K562 (cell line): ENCODE measurements around the gene HMGCL. TPM values are rescaled to one million over a fixed set of nuclear protein-coding genes. Genes with fewer than 3 reads are reported as not detected.

Experiments
- ARID2 ChIP-seq: fragments of 450-650 bp; IDR thresholded peaks from 2 replicates; pipeline ENCODE4 v1.6.1; 2017; ENCODE audit warnings: antibody characterized with exemption, mild to moderate bottlenecking
- ATF7 ChIP-seq: fragments of 450-650 bp; IDR thresholded peaks from 2 replicates; pipeline ENCODE4 v1.7.1; 2014; ENCODE audit warnings: mild to moderate bottlenecking, moderate library complexity
- BRD4 ChIP-seq: fragments of 200-600 bp; sonication (generic); IDR thresholded peaks from 2 replicates; pipeline ENCODE4 v1.6.1; 2017; ENCODE audit warnings: inconsistent platforms
- CCAR2 ChIP-seq: fragments of 200-400 bp; formaldehyde crosslinking; IDR thresholded peaks from 2 replicates; pipeline ENCODE4 v1.6.1; 2017; ENCODE audit warnings: mild to moderate bottlenecking, low read depth, low read length
- CHCHD3 ChIP-seq: fragments of 250-450 bp; sonication (Bioruptor Pico); IDR thresholded peaks from 2 replicates; pipeline ENCODE4 v2.1.2; 2022; ENCODE audit warnings: mild to moderate bottlenecking
- CHD1 ChIP-seq: fragments of 200-600 bp; sonication (generic); IDR thresholded peaks from one replicate; pipeline ENCODE4 v1.6.1; 2012; ENCODE audit warnings: mild to moderate bottlenecking, moderate library complexity, low read length, inconsistent platforms
- CREB1 ChIP-seq, 2 experiments: sonication (generic) in 1 of 2; formaldehyde crosslinking in 1 of 2; IDR thresholded peaks; 2 replicates each; pipeline versions ENCODE4 v1.6.1 to v1.8.0; 2012 to 2022; ENCODE audit warnings: inconsistent platforms in 1 of 2, mild to moderate bottlenecking in 1 of 2, missing genetic modification reagents in 1 of 2, moderate library complexity in 1 of 2
- GATAD2B ChIP-seq: fragments of 450-650 bp; IDR thresholded peaks from 2 replicates; pipeline ENCODE4 v1.6.1; 2017; ENCODE audit warnings: mild to moderate bottlenecking, borderline replicate concordance
- HCFC1 ChIP-seq: IDR thresholded peaks from 2 replicates; pipeline ENCODE4 v1.6.1; 2012; ENCODE audit warnings: low read depth, low read length, improper control_type of control experiment
- IFI16 ChIP-seq: fragments of 250-450 bp; sonication (Bioruptor Pico); IDR thresholded peaks from 2 replicates; pipeline ENCODE4 v2.1.2; 2022; ENCODE audit warnings: mild to moderate bottlenecking, inconsistent platforms
- JUN ChIP-seq, 2 experiments: sonication (generic) in 1 of 2; formaldehyde crosslinking in 1 of 2; IDR thresholded peaks; 2 replicates each; pipeline versions ENCODE4 v1.6.1 to v1.8.0; 2012 to 2022; ENCODE audit warnings: borderline replicate concordance in 2 of 2, mild to moderate bottlenecking in 2 of 2, improper control_type of control experiment in 1 of 2, low read depth in 1 of 2, low read length in 1 of 2, missing genetic modification reagents in 1 of 2
- MCM3 ChIP-seq: fragments of 450-650 bp; IDR thresholded peaks from 2 replicates; pipeline ENCODE4 v1.6.1; 2016
- MLLT1 ChIP-seq, 2 experiments: fragments of 450-650 bp; IDR thresholded peaks; 2 replicates each; pipeline ENCODE4 v1.6.1; 2016
- NEUROD1 ChIP-seq: fragments of 150-350 bp; IDR thresholded peaks from 2 replicates; pipeline ENCODE4 v1.6.1; 2014; ENCODE audit warnings: borderline replicate concordance, low read length, low read depth; ENCODE audit not compliant: partially characterized antibody
- TAF9B ChIP-seq: fragments of 450-650 bp; IDR thresholded peaks from 2 replicates; pipeline ENCODE4 v1.6.1; 2018; ENCODE audit warnings: mild to moderate bottlenecking; ENCODE audit not compliant: partially characterized antibody
- TEAD4 ChIP-seq, 2 experiments: sonication (generic) in 1 of 2; formaldehyde crosslinking in 1 of 2; IDR thresholded peaks; 2 replicates each; pipeline versions ENCODE4 v1.6.1 to v1.8.0; 2012 to 2022; ENCODE audit warnings: borderline replicate concordance in 1 of 2, inconsistent platforms in 1 of 2, low read length in 1 of 2, mild to moderate bottlenecking in 1 of 2, missing genetic modification reagents in 1 of 2
- TFAP4 ChIP-seq: sonication (generic); formaldehyde crosslinking; IDR thresholded peaks from 2 replicates; pipeline ENCODE4 v1.8.0; 2022; ENCODE audit warnings: missing genetic modification reagents, mild to moderate bottlenecking, moderate library complexity, borderline replicate concordance
- ZBTB7A ChIP-seq: IDR thresholded peaks from 2 replicates; pipeline ENCODE4 v1.6.1; 2011; ENCODE audit warnings: low read depth, mild to moderate bottlenecking, low read length, moderate library complexity, borderline replicate concordance; ENCODE audit not compliant: control insufficient read depth
- ZNF140 ChIP-seq: fragments of 250-450 bp; sonication (Bioruptor Pico); IDR thresholded peaks from 2 replicates; pipeline ENCODE4 v1.8.0; 2021; ENCODE audit warnings: moderate library complexity, mild to moderate bottlenecking, inconsistent platforms
- ZNF175 ChIP-seq: fragments of 200-800 bp; sonication (Bioruptor generic); IDR thresholded peaks from 2 replicates; pipeline ENCODE4 v1.6.1; 2016; ENCODE audit warnings: low read depth, mild to moderate bottlenecking, missing genetic modification characterization, missing compliant biosample characterization
- ZNF224 ChIP-seq: sonication (generic); formaldehyde crosslinking; IDR thresholded peaks from 2 replicates; pipeline ENCODE4 v1.8.0; 2022; ENCODE audit warnings: mild to moderate bottlenecking, missing genetic modification reagents
- ZNF24 ChIP-seq: fragments of 450-650 bp; IDR thresholded peaks from 2 replicates; pipeline ENCODE4 v1.6.1; 2016
- ZNF253 ChIP-seq: fragments of 250-450 bp; sonication (Bioruptor Pico); conservative IDR thresholded peaks from 2 replicates; pipeline ENCODE4 v1.6.1; 2021; ENCODE audit warnings: mild to moderate bottlenecking
- ZNF3 ChIP-seq: fragments of 250-450 bp; sonication (Bioruptor Pico); IDR thresholded peaks from 2 replicates; pipeline ENCODE4 v1.5.0; 2021; ENCODE audit warnings: mild to moderate bottlenecking, moderate library complexity
- ZNF740 ChIP-seq, 3 experiments: fragments of 200-800 bp in 1 of 3; sonication (Bioruptor generic) in 1 of 3; sonication (generic) in 1 of 3; formaldehyde crosslinking in 1 of 3; IDR thresholded peaks; 2 replicates each; pipeline versions ENCODE4 v1.6.1 to v1.8.0; 2016 to 2022; ENCODE audit warnings: mild to moderate bottlenecking in 2 of 3, missing compliant biosample characterization in 2 of 3, missing genetic modification characterization in 2 of 3, missing genetic modification reagents in 1 of 3
- polyA plus RNA-seq, 8 experiments: library from polyadenylated mRNA; depleted of rRNA in 4 of 8; stranded (reverse) in 5 of 8; unstranded in 3 of 8; fragments of >200 nt; fragmentation: Nextera tagmentation in 2 of 8; fragmentation: Illumina TruSeq in 1 of 8; extraction: Ambion mirVana in 2 of 8; extraction: Trizol in 1 of 8; gene quantifications; 2 replicates each; pipeline versions ENCODE4 v1.2.1 to v1.2.3, GENCODE V29; 2011 to 2014; ENCODE audit warnings: inconsistent platforms in 1 of 8, missing spikeins in 1 of 8
- total RNA-seq, 7 experiments: library from RNA; depleted of rRNA in 6 of 7; stranded (reverse); fragments of >200 nt in 6 of 7; fragmentation: Illumina TruSeq in 2 of 7; extraction: Trizol in 2 of 7; gene quantifications; 2 replicates each; pipeline versions ENCODE4 v1.2.1 to v1.2.3, GENCODE V29; 2011 to 2021; ENCODE audit warnings: low replicate concordance in 1 of 7

The HMGCL gene
- total and polyA plus RNA-seq, 9 of the 15 experiments (the other 6 are each of a cell fraction or from before 2014, with no cell fraction given): 18.0 to 82.2 (median 24.2) TPM

GRCh38 chr1:23809751-23810171 lies 15.5 kb downstream of the HMGCL start (continued):
- TF ChIP-seq TEAD4 (IDR thresholded peaks at IDR 0.05; ENCODE audit: low read length): no peak
- no peak for TF ChIP-seq TEAD4 (CRISPR knock-in tag; IDR thresholded peaks at IDR 0.05; ENCODE audit: borderline replicate concordance)
- TF ChIP-seq ZNF140 (CRISPR knock-in tag): no peak
- TF ChIP-seq NEUROD1: no peak
- no peak for TF ChIP-seq GATAD2B
- TF ChIP-seq CCAR2: no peak
- TF ChIP-seq JUN (IDR thresholded peaks at IDR 0.05; ENCODE audit: borderline replicate concordance, low read depth, low read length): peak; percentile 34; the same call in 1 of the 2 replicates
- TF ChIP-seq JUN (CRISPR knock-in tag; IDR thresholded peaks at IDR 0.05; ENCODE audit: borderline replicate concordance): no peak
- TF ChIP-seq CHCHD3 (CRISPR knock-in tag): no peak
- peak; percentile 95 for TF ChIP-seq ATF7
- no peak for TF ChIP-seq ZBTB7A
- TF ChIP-seq ZNF3: no peak
- no peak for TF ChIP-seq ZNF224
- no peak for TF ChIP-seq BRD4
- TF ChIP-seq IFI16 (CRISPR knock-in tag): no peak
- TF ChIP-seq ARID2: peak; percentile 74
- no peak for TF ChIP-seq TAF9B
- no peak for TF ChIP-seq CHD1
- TF ChIP-seq MCM3: no peak
- TF ChIP-seq CREB1 (IDR thresholded peaks at IDR 0.05): peak; percentile 38; the same call in 1 of the 2 replicates
- peak; percentile 76 for TF ChIP-seq CREB1 (CRISPR knock-in tag; IDR thresholded peaks at IDR 0.05)
- no peak for TF ChIP-seq MLLT1 (IDR thresholded peaks at IDR 0.05)
- peak; percentile 37; the same call in 1 of the 2 replicates for TF ChIP-seq HCFC1
- TF ChIP-seq ZNF24: peak; percentile 68
- no peak for TF ChIP-seq ZNF175 (CRISPR knock-in tag)
- no peak for TF ChIP-seq ZNF253
- TF ChIP-seq TFAP4 (CRISPR knock-in tag): peak; percentile 50; the same call in 1 of the 2 replicates
- 0 out of 2 replicates have a peak, but pooled peaks have one; percentile 36 for TF ChIP-seq ZNF740 (CRISPR knock-in tag; IDR thresholded peaks at IDR 0.05)
- TF ChIP-seq ZNF740 (tag; IDR thresholded peaks at IDR 0.05): no peak
